Caco-2 (cell line): ENCODE data around the gene AARS2. TPM values are rescaled to one million over a fixed set of nuclear protein-coding genes. Genes with fewer than 3 reads are reported as not detected.

Source experiments
- BruUV-seq: library from RNA; stranded (reverse); fragments of 400-500 nt; replicated peaks from 2 replicates; lab custom pipeline; 2021; lab: Mats Ljungman, UMichigan
- CTCF ChIA-PET: fragments of 300-600 bp; sonication (Branson Sonifier 250); formaldehyde crosslinking; loops from one replicate; lab custom pipeline; 2022; ENCODE audit warnings: antibody characterized with exemption; lab: Charles Lee
- POLR2A ChIA-PET: fragments of 300-600 bp; sonication (Branson Sonifier 250); formaldehyde crosslinking; loops from one replicate; lab custom pipeline; 2022; ENCODE audit warnings: antibody characterized with exemption; lab: Charles Lee
- DNase-seq, 2 experiments: peaks; one replicate each; pipeline versions ENCODE4 v3.0.0 to v3.0.0-alpha.2; 2020 to 2022
- H3K27me3 ChIP-seq: replicated peaks from 2 replicates; pipeline ENCODE4 v1.6.0; 2011; ENCODE audit warnings: low read length; ENCODE audit not compliant: control insufficient read depth, insufficient read depth
- H3K36me3 ChIP-seq: 2 replicates; pipeline ENCODE4 v1.5.1; 2011; ENCODE audit warnings: low read length; ENCODE audit not compliant: control insufficient read depth, insufficient read depth
- H3K4me1 ChIP-seq: fragments of 250-450 bp; sonication (Bioruptor Pico); 2 replicates; pipeline ENCODE4 v1.5.1; 2020; ENCODE audit warnings: mild to moderate bottlenecking
- H3K4me3 ChIP-seq: 2 replicates; pipeline ENCODE4 v1.5.1; 2011; ENCODE audit warnings: low read depth, mild to moderate bottlenecking, control low read depth, low read length
- H3K9me3 ChIP-seq: fragments of 250-450 bp; sonication (Bioruptor Pico); 2 replicates; pipeline ENCODE4 v1.5.1; 2020; ENCODE audit warnings: mild to moderate bottlenecking, moderate library complexity
- H3K27ac Mint-ChIP-seq: one replicate; pipeline ENCODE4 v1.8.0; 2022; ENCODE audit warnings: mixed read lengths; ENCODE audit not compliant: unreplicated experiment
- H3K27me3 Mint-ChIP-seq: one replicate; pipeline ENCODE4 v1.8.0; 2022; ENCODE audit warnings: mixed read lengths; ENCODE audit not compliant: insufficient read depth, unreplicated experiment
- H3K36me3 Mint-ChIP-seq: one replicate; pipeline ENCODE4 v1.8.0; 2022; ENCODE audit warnings: mild to moderate bottlenecking, mixed read lengths; ENCODE audit not compliant: insufficient read depth, unreplicated experiment
- H3K4me1 Mint-ChIP-seq: one replicate; pipeline ENCODE4 v1.8.0; 2022; ENCODE audit warnings: low read depth, mixed read lengths; ENCODE audit not compliant: unreplicated experiment
- H3K4me3 Mint-ChIP-seq: one replicate; pipeline ENCODE4 v1.8.0; 2022; ENCODE audit warnings: mild to moderate bottlenecking, moderate library complexity, mixed read lengths; ENCODE audit not compliant: unreplicated experiment
- H3K9me3 Mint-ChIP-seq: one replicate; pipeline ENCODE4 v1.8.0; 2022; ENCODE audit warnings: mixed read lengths; ENCODE audit not compliant: unreplicated experiment
- CTCF ChIP-seq, 2 experiments: fragments of 200-600 bp in 1 of 2; IDR thresholded peaks; 1 replicate in 1 of 2; 2 replicates in 1 of 2; pipeline versions ENCODE4 v1.5.1 to v1.8.0; 2011 to 2022; ENCODE audit warnings: antibody characterized with exemption in 1 of 2, control low read depth in 1 of 2, inconsistent platforms in 1 of 2, low read depth in 1 of 2, low read length in 1 of 2, mild to moderate bottlenecking in 1 of 2, moderate library complexity in 1 of 2; ENCODE audit not compliant: insufficient read depth in 1 of 2, severe bottlenecking in 1 of 2, unreplicated experiment in 1 of 2
- intact Hi-C: fragments of 100-400 bp; cut with micrococcal nuclease; formaldehyde crosslinking; loops from one replicate; pipeline ENCODE4 v1.10.0; 2022; ENCODE audit not compliant: unreplicated experiment
- total RNA-seq: library from RNA; stranded (reverse); gene quantifications from 2 replicates; pipeline ENCODE4 v1.2.3, GENCODE V29; 2022

AARS2 gene
- total RNA-seq, 1 experiment from 2014 or later: 20.5 TPM

- Mint-ChIP-seq H3K4me3 (peak overlapping the region; percentile 98), H3K27ac (peak overlapping the region; percentile 94), H3K27me3 (peaks cover 3% of the 10 kb centered on the region), H3K4me1 (no peaks in the 10 kb centered on the region), H3K9me3 (no peaks in the 10 kb centered on the region), H3K36me3 (peaks cover 22% of the 10 kb centered on the region)
- ChIA-PET POLR2A (interaction anchor here (1.3 kb wide), 1 partner anchor 17 kb away, joined by 3 read pairs; no protein-coding TSS in a partner anchor), CTCF (interaction anchor here (1.2 to 3.1 kb wide), 4 partner anchors 14 to 55 kb away, joined by 4 to 16 read pairs (median 10); partner anchors contain the start of gene TMEM151B)
- no peaks in the 10 kb centered on the region for H3K4me1 ChIP-seq
- H3K27me3 ChIP-seq: no peaks in the 10 kb centered on the region
- intact Hi-C loops: no loop called here
- no peaks in the 10 kb centered on the region; the same call in 1 of the 2 replicates for H3K36me3 ChIP-seq
- DNase-seq: no peak
- BruUV-seq: no TSS peak
- H3K9me3 ChIP-seq: no peaks in the 10 kb centered on the region
- TF ChIP-seq CTCF (IDR thresholded peaks at IDR 0.05; ENCODE audit: insufficient read depth in 1 of 2, low read depth in 1 of 2, low read length in 1 of 2, severe bottlenecking in 1 of 2, unreplicated experiment in 1 of 2): no peak
- H3K4me3 ChIP-seq: no peak overlapping the region
Measured at GRCh38 chr6:44311767-44312166, 1.4 kb downstream of the AARS2 start.

- POLR2A ChIA-PET: no interaction called here
- Histone ChIP-seq H3K27me3 (no peaks in the 10 kb centered on the region), H3K4me3 (no peak overlapping the region), H3K36me3 (no peaks in the 10 kb centered on the region; the same call in 1 of the 2 replicates), H3K4me1 (no peaks in the 10 kb centered on the region), H3K9me3 (no peaks in the 10 kb centered on the region)
- intact Hi-C loops: no loop called here
- no peak overlapping the region for H3K27ac Mint-ChIP-seq
- no TSS peak for BruUV-seq
- no peak for TF ChIP-seq CTCF (IDR thresholded peaks at IDR 0.05; ENCODE audit: insufficient read depth in 1 of 2, low read depth in 1 of 2, low read length in 1 of 2, severe bottlenecking in 1 of 2, unreplicated experiment in 1 of 2)
- H3K4me1 Mint-ChIP-seq: no peaks in the 10 kb centered on the region
- H3K4me3 Mint-ChIP-seq: no peak overlapping the region
- peaks cover 22% of the 10 kb centered on the region for H3K36me3 Mint-ChIP-seq
- CTCF ChIA-PET: interaction anchor here (1.2 kb wide), 1 partner anchor 41 kb away, joined by 4 read pairs; the partner anchor contains the start of gene TMEM151B
- DNase-seq: no peak
- H3K9me3 Mint-ChIP-seq: no peaks in the 10 kb centered on the region
- peaks cover 3% of the 10 kb centered on the region for H3K27me3 Mint-ChIP-seq
Measured at GRCh38 chr6:44311304-44311703, 1.8 kb downstream of the AARS2 start.

GRCh38 chr6:44310241-44310640 lies 2.9 kb downstream of the AARS2 start:
- no peak for DNase-seq
- no peaks in the 10 kb centered on the region for H3K9me3 ChIP-seq
- TF ChIP-seq CTCF (IDR thresholded peaks at IDR 0.05; ENCODE audit: insufficient read depth in 1 of 2, low read depth in 1 of 2, low read length in 1 of 2, severe bottlenecking in 1 of 2, unreplicated experiment in 1 of 2): no peak
- ChIA-PET CTCF (no interaction called here), POLR2A (no interaction called here)
- H3K36me3 Mint-ChIP-seq: peaks cover 22% of the 10 kb centered on the region
- no peak overlapping the region for H3K4me3 Mint-ChIP-seq
- H3K27ac Mint-ChIP-seq: no peak overlapping the region
- BruUV-seq: no TSS peak
- intact Hi-C loops: no loop called here
- H3K9me3 Mint-ChIP-seq: no peaks in the 10 kb centered on the region
- H3K4me1 Mint-ChIP-seq: no peaks in the 10 kb centered on the region
- H3K4me3 ChIP-seq: no peak overlapping the region
- H3K36me3 ChIP-seq: no peaks in the 10 kb centered on the region; the same call in 1 of the 2 replicates
- H3K27me3 ChIP-seq: no peaks in the 10 kb centered on the region
- no peaks in the 10 kb centered on the region for H3K4me1 ChIP-seq
- H3K27me3 Mint-ChIP-seq: peaks cover 3% of the 10 kb centered on the region
